GM19397 (cell line): ENCODE measurements around the gene HIPK3.
"Not testable (repeated sequence)": the region's sequence is repeated elsewhere in the genome, so short reads cannot be mapped to it uniquely, and the experiment has no call there.

ENCODE experiments used
- ATAC-seq: cut with Tn5 transposase; IDR thresholded peaks from one replicate; pipeline ENCODE4 v1.9.1; 2021; ENCODE audit warnings: mild to moderate bottlenecking, moderate library complexity; ENCODE audit not compliant: unreplicated experiment

Gene HIPK3

GRCh38 chr11:33257160-33257896 lies at the start of gene HIPK3:
Gene HIPK3 (plus strand): TSS chr11:33257381.
- peak; percentile 81 for ATAC-seq

GRCh38 chr11:33207408-33207985 lies 49.7 kb upstream of the HIPK3 start:
- ATAC-seq = no peak

DNA sequence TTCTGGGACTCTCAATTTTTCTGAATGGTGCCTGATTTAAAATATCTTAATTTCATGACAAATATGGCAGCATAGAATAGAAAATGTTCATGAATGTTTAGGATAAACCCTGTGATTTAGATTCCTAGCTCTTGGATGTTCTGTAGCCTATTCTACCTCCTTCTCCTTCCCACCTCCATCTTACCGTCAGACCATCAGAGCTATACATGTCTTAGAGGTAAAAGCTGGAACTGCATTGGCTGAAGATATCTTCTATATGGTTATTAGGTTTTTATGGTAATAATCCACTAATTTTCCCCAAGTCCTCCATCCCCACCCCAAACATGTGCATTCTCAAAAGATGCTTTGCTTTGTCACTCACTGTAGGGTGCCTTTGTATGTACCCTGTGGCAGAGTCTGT lies 49.0 kb upstream of the HIPK3 start:
- ATAC-seq = no peak

DNA sequence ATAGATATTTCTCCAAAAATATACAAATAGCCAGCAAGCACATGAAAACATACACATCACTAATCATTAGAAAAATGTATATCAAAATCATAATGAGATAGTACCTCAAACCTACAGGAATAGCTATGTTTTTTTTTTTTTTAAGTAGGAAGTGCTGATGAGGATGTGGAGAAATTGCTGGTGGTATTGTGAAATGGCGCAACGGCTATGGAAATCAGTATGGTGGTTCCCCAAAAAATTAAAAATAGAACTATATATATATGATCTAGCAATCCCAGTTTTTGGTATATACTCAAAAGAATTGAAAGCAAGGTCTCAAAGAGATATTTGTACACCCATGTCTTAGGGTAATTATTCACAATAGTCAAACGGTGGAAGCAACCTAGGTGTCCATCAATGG lies 46.0 kb upstream of the HIPK3 start:
- no peak for ATAC-seq

GRCh38 chr11:33211580-33211979 lies 45.6 kb upstream of the HIPK3 start:
- no peak for ATAC-seq

DNA sequence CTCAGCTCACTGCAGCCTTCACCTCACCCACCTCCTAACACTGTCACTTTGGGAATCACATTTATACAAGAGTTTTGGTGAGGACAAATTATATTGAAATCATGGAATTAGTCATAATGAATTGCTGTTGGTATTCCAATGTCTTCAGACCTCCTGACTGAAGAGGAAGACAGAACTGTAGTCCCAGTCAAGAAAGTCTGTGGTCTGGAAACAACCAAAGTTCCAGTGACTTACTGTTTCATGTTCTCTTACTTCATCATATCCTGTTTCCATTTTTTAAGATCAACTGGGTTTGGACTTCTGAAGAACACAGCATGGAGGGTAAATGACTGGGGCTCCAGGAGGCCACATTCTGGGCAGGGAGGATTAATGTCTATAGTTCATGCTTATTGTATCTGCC lies 43.0 kb upstream of the HIPK3 start:
- no peak for ATAC-seq

DNA sequence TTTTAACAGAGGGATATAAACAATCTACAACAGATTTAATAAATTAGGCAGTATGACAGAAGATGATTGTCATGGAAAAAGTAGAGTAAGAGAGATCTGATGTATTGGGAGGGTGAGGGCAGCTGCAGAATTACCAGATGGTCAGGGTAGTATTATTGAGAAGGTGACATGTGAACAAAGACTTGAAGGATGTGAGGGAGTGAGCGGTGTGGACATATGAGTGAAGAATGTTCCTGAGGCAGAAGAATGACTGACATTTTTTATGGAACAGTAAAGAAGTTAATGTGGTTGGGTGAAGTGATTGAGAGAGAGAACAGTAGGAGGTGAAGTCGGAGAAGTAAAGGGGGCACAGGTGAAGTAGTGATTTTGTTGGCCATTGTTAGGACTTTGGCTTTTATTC lies 42.4 kb upstream of the HIPK3 start:
- ATAC-seq = no peak

DNA sequence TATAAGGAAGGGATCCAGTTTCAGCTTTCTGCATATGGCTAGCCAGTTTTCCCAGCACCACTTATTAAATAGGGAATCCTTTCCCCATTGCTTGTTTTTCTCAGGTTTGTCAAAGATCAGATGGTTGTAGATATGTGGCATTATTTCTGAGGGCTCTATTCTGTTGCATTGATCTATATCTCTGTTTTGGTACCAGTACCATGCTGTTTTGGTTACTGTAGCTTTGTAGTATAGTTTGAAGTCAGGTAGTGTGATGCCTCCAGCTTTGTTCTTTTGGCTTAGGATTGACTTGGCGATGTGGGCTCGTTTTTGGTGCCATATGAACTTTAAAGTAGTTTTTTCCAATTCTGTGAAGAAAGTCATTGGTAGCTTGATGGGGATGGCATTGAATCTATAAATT lies 40.5 kb upstream of the HIPK3 start:
- not testable (repeated sequence) for ATAC-seq

DNA sequence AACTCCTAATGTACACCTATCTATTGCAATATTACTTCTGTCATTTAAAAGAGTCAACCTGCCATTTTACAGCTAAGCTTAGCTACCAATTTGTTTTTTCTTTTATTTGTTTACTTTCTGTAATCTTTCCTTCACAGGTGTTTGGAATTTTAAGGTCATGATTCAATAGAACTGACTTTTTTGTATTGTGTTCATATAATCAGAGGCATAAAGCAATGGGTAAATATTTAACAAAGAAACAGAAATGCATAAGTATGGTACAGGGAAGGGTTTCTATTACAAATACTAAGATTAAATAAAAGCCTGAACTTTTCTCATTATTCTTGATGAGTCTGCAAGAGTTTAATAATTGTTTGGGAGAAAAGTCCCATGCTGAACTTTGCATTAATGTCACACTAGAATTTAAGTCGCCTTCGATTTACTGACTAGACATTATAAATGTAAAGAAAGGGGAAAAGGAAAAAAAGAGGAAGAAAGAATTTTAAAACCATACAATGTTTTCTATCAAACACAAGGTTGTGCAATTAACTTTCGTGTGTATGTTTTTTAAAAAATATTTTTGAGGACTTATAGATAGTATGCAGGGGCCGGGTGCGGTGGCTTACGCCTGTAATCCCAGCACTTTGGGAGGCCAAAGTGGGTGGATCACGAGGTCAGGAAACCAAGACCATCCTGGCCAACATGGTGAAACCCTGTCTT lies 35.0 kb upstream of the HIPK3 start:
- ATAC-seq = no peak

DNA sequence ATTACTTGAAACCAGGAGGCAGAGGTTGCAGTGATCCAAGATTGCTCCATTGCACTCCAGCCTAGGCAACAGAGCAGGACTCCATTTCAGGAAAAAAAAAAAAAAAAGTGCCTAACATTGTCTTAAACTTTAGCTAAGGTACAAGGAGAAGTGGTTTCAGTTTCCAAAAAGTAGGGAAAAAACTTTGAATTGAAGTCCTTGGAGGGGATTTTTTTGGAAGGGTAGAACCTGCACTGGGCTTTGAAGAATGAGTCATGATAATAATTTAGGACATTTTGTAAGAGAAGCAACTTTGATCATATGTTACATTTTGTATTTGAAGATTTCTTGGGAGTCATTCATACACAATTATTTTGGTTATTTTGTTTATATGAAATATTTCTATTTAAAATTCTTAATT lies 31.8 kb upstream of the HIPK3 start:
- ATAC-seq = no peak

DNA sequence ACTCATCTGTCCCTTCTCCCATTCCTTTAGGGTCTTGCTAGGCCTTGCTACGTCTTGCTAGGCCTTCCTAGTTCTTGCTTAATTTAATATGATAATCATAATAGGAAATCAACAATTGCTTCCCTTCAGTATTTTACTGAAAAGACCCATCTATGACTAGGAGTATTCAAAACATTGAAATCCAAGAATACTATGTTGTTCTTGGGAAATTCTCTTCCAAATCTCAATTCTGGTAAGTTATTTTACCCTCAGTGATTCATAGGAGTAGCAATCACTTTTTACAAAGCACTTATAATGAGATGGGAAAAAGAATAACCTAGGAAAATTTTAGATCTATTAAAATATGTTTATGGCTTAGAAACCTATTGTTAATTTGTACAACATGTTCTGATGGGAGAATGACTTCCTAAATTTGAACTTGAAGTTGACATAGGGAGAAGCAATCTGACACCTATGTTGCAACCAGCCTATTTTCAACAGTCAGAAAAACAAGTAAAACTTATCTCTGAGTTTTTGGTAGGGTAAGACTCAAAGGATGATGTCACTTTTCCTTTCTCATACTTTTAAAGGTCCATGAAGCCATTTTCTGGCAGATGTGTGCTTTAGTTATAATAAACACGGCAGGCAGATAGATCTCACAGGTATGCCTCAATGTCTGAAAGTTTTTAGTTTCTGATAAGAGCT lies 29.5 kb upstream of the HIPK3 start:
- no peak for ATAC-seq

DNA sequence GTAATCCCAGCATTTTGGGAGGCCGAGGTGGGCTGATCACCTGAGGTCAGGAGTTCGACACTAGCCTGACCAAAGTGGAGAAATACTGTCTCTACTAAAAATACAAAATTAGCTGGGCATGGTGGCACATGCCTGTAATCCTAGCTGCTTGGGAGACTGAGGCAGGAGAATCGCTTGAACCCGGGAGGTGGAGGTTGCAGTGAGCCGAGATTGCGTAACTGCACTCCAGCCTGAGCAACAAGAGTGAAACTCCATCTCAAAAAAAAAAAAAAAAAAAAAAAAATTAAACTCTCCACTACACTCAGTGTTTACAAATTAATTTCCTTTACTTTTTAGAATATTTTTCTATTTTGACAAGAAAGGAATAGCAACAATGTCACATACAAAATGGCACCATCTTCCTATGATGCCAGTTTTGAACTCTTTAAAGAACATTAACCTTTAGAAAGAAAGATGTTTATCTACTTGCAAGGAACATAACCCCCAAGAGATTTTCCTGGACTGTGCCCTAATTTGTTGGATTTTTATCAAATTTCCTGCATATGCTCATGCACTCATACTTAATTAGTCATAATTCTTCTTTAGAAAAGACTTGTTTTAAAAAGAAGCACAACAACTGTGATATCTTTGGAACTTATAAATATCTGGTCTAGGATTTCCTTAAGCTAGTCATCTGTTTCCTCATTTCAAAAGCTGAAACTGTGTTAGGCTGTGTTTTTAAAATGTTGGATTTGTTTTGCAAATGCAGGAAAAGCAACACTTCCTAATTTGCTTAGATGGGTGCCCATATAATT lies 22.6 kb upstream of the HIPK3 start:
- ATAC-seq = no peak

GRCh38 chr11:33237039-33237597 lies 20.1 kb upstream of the HIPK3 start:
- ATAC-seq = no peak

GRCh38 chr11:33242575-33242974 lies 14.6 kb upstream of the HIPK3 start:
- no peak for ATAC-seq

GRCh38 chr11:33243654-33244053 lies 13.5 kb upstream of the HIPK3 start:
- ATAC-seq = not testable (repeated sequence)

- ATAC-seq = no peak
These were observed 8.7 kb upstream of the HIPK3 start for GRCh38 chr11:33248416-33248971.

DNA sequence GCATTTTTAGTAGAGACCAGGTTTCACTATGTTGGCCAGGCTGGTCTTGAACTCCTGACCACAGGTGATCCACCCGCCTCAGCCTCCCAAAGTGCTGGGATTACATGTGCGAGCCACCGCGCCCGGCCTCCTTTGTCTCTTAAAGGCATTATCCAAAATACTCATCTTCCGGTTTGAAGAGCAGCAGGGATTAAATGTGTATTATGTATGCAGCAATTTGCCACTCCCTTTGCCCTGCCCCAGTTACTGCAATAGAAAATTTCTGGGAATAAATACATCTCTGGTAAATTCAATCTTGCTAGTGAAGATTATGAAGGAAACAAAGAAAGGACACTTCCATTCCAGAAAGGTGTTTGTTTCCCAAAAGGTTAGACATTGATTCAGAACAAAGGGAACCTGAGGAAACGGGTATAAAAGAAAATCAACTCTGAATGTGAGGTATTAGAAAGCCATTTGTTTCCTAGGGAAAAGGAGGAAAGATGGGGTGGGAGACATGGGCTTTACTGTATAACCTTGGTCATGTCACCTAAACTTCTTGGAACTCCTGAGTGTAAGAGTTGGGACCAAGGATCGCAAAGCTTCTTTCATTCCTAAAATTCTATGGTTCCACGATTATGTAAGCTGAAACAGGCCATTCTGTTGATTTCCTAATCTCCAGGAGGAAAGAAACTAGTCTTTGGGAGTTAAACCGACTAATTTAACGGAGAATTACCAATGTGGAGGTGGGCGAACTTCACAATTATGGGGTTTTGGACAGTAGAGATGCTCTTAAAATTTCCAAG lies 959 bp upstream of the HIPK3 start:
- ATAC-seq = no peak

DNA sequence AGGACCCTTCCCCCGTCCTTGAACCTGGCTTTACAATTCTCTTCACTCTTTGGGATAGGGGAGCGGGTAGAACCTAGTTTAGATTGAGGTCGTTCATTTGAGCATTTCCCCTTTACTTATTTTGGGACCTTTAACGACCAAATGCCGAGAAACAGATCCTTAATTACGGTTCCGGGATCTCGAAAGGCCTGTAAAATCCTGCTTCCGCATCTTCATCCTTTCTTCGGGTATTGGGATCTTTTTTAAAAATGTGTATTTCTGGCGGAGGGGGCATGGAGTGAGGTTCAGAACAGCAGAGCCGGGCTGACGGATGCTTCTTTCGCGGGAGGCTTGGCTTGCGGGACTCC lies 395 bp upstream of the HIPK3 start:
- ATAC-seq = no peak

GRCh38 chr11:33257897-33258630 lies 883 bp downstream of the HIPK3 start:
- peak; percentile 39 for ATAC-seq
